ENCODE measurements around the gene IMPA2. TPM values are rescaled to one million over a fixed set of nuclear protein-coding genes. Genes with fewer than 3 reads are reported as not detected.
A peak's percentile ranks its signal among the peaks of the same experiment; 100 is the strongest.

The IMPA2 gene
- total RNA-seq, 2 donors from 2014 or later = 18.3 to 23.7 TPM

DNA sequence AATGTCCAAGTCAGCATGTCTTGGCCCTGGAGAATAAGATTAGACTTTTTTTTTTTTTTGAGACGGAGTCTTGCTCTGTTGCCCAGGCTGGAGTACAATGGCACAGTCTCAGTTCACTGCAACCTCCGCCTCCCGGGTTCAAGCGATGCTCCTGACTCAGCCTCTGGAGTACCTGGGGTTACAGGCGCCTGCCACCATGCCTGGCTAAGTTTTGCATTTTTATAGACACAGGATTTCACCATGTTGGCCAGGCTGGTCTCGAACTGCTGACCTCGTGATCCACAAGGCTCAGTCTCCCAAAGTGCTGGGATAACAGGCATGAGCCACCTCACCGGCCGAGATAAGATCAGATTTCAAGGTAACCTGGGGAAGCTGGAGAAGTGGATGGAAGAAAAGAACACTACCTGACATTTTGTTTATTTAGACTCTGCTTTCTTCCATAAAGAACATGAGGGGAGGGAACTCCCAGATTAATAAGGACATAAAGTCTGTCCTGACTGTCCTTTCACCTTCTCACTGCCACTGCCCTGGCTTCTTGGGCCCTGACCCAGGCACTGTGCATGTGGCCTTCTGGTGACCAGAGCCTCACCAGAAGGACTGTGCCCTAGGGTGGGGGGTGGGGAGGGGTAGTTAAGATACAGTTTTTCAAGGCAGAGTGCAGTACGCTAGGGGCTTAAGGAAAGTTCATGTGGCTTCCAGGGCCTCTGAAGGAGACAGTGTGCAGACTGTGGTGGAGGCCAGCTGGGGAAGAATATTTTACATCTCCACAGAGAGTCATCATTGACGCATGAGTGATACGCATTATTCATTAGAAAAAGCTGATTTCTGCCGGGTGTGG, 4.8 kb upstream of the IMPA2 start:
- H3K27ac Mint-ChIP-seq = no peak overlapping the region
- H3K4me3 Mint-ChIP-seq = no peak overlapping the region
- H3K9me3 Mint-ChIP-seq = no peaks in the 10 kb centered on the region
- H3K4me1 Mint-ChIP-seq = peaks cover 4% of the 10 kb centered on the region
- no peaks in the 10 kb centered on the region for H3K27me3 Mint-ChIP-seq
- no peak for ATAC-seq (replicated peaks)
- no peaks in the 10 kb centered on the region for H3K36me3 Mint-ChIP-seq (ENCODE audit: low read depth)

DNA sequence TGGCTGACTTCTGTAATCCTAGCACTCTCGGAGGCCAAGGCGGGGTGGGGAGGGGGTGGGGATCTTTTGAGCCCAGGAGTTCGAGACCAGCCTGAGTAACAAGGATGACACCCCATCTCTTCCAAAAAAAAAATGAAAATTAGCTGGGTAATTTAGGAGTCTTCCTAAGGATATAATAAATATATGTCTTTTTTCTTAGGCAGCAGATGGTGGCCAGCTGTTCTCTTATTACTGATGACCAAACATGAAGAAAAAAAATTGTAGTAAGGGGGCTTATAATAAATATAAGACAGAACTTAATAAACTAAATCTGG, 4.2 kb upstream of the IMPA2 start:
- Mint-ChIP-seq H3K4me1 (peaks cover 4% of the 10 kb centered on the region), H3K36me3 (ENCODE audit: low read depth) (no peaks in the 10 kb centered on the region), H3K27me3 (no peaks in the 10 kb centered on the region), H3K27ac (no peak overlapping the region), H3K9me3 (no peaks in the 10 kb centered on the region), H3K4me3 (no peak overlapping the region)
- no peak for ATAC-seq (replicated peaks)

GRCh38 chr18:11978956-11979355, 2.4 kb upstream of the IMPA2 start:
- no peaks in the 10 kb centered on the region for H3K36me3 Mint-ChIP-seq (ENCODE audit: low read depth)
- H3K4me3 Mint-ChIP-seq = peak overlapping the region; percentile 91
- no peaks in the 10 kb centered on the region for H3K9me3 Mint-ChIP-seq
- no peaks in the 10 kb centered on the region for H3K27me3 Mint-ChIP-seq
- ATAC-seq (replicated peaks) = no peak
- peaks cover 4% of the 10 kb centered on the region for H3K4me1 Mint-ChIP-seq
- no peak overlapping the region for H3K27ac Mint-ChIP-seq

DNA sequence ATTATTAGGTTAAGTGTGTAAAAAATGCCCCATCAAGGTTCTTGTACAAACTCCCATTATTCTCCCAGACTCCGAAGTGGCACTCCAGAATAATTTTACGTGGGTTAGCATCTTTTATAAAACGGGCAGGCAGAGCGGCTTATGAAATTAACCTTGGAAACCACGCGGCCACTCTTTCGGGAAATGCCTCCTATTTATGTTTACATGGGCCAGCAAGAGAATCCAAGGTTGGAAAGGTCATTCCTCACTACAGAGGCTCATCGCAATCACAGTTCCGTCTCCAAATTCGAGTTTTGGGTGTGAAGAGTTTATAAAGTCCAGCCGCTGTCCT, 1.2 kb upstream of the IMPA2 start:
- Mint-ChIP-seq H3K36me3 (ENCODE audit: low read depth) (no peaks in the 10 kb centered on the region), H3K4me1 (peaks cover 4% of the 10 kb centered on the region), H3K4me3 (peak overlapping the region; percentile 91), H3K27me3 (no peaks in the 10 kb centered on the region), H3K27ac (peak overlapping the region; percentile 72), H3K9me3 (no peaks in the 10 kb centered on the region)
- no peak for ATAC-seq (replicated peaks)

DNA sequence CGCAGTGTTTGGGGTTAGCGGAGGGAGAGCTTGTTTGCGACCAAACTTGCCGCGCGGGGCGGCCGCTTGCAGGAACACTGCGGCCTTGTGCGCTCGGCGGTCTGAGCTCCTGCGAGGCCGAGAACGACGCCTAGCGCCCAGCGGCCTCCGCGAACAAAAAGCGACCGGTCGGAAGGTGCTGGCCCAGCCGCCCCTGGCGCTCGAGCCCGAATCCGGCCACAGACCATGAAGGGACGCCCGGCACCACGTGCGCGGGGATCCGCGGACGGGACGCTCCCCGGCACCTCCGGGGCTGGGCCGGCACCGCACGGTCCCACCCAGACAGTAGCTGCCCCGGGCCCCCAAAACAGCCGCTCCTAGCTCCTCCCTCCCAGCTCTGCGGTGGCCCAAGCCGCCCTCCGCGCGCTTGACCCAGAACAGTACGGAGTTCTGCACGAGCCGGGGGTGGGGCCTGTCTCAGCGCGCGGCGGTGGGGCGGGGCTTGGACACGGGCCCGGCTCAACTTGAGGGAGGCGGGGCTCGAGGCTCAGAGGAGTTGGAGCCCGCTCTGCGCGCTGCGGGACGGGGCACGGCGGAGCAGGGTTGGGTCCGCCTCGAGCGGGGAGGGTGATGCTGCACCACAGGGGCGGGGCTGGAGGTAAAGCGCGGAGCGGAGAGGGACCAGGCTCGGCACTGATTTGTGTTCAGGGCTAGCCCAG, 664 bp upstream of the IMPA2 start:
- no peaks in the 10 kb centered on the region for H3K36me3 Mint-ChIP-seq (ENCODE audit: low read depth)
- H3K4me1 Mint-ChIP-seq = peaks cover 4% of the 10 kb centered on the region
- H3K4me3 Mint-ChIP-seq = peak overlapping the region; percentile 91
- H3K27me3 Mint-ChIP-seq = no peaks in the 10 kb centered on the region
- ATAC-seq (replicated peaks) = peak; percentile 88
- H3K9me3 Mint-ChIP-seq = no peaks in the 10 kb centered on the region
- H3K27ac Mint-ChIP-seq = peak overlapping the region; percentile 72

DNA sequence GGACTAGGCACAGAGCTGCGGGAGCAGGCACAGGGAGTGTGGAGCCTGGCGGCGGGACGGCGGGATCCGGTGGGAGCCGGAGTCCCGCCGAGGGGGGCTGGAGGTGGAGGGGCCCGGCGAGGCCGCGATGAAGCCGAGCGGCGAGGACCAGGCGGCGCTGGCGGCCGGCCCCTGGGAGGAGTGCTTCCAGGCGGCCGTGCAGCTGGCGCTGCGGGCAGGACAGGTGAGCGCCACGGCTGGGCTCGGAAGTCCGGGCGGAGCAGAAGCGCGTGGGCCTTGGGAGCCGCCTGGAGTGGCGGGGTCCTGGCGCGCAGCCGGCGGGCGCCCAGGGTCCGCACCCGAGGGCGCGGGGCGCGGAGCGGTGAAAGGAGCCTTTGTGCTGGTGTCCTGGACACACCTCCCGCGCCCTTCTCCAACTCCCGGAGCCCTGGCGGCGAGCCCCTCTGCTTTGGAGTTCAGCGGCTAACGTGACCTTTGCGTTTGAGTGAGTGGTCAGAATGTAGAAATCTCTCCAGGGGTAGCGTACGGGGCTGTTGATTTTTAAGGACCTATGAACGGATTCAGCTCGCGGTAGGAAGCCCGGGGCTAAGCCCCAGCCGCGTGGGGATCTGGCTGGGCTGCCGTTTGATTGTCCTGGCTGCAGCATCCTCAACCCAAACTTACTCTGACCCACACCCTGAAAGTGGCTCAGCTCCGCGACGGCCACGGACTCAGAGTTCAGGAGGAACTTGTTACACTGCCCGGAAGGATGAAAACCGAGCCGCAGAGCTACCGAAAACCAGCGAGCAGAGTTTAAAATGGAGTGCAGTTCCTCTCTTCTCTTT, 448 bp downstream of the IMPA2 start:
- peak; percentile 15 for ATAC-seq (replicated peaks)
- no peaks in the 10 kb centered on the region for H3K27me3 Mint-ChIP-seq
- peak overlapping the region; percentile 52 for H3K27ac Mint-ChIP-seq
- H3K9me3 Mint-ChIP-seq = no peaks in the 10 kb centered on the region
- peaks cover 4% of the 10 kb centered on the region for H3K4me1 Mint-ChIP-seq
- peak overlapping the region; percentile 91 for H3K4me3 Mint-ChIP-seq
- no peaks in the 10 kb centered on the region for H3K36me3 Mint-ChIP-seq (ENCODE audit: low read depth)

DNA sequence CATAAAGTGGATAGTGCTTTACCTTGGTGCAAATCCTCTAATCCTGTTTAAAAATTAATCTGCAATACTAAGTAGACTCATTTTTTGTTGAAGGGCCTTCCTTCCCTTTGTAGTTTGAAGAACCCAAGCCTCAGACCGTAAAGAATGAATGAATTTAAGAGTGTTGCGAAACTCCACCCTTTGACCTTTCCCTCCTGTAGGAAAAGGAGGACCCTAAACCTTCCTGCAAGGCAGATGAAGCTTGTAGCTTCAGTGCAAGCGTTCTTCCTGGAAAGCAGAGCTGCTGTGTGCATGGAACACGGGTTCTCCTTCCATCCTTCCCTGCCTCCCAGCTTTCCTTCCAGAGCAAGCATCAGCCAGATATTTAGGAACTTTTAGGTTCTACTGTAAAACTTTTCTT, 1.7 kb downstream of the IMPA2 start:
- no peak for ATAC-seq (replicated peaks)
- Mint-ChIP-seq H3K9me3 (no peaks in the 10 kb centered on the region), H3K27ac (no peak overlapping the region), H3K4me1 (peaks cover 4% of the 10 kb centered on the region), H3K36me3 (ENCODE audit: low read depth) (no peaks in the 10 kb centered on the region), H3K4me3 (peak overlapping the region; percentile 91), H3K27me3 (no peaks in the 10 kb centered on the region)

DNA sequence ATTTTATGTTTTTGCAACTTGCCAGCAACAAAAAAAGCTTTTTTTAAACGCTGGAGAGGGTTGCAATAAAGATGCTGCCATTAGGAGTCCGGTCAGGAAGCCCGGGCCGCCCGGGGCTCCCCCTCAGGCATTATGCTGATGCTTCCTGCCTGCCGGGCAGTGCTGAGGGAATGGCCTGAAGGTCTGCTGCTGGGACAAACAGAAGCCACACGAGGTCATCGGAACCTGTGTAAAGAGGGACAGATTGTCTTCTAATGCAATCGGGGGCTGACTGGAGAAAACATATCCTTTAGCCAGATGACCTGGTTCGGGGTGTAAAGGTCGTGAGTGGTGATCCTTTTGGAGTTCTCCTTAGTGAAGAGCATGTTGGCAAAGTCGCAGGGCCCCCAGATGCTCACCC, 2.3 kb downstream of the IMPA2 start:
- H3K9me3 Mint-ChIP-seq = no peaks in the 10 kb centered on the region
- no peak overlapping the region for H3K4me3 Mint-ChIP-seq
- no peaks in the 10 kb centered on the region for H3K36me3 Mint-ChIP-seq (ENCODE audit: low read depth)
- no peak overlapping the region for H3K27ac Mint-ChIP-seq
- no peaks in the 10 kb centered on the region for H3K27me3 Mint-ChIP-seq
- peaks cover 4% of the 10 kb centered on the region for H3K4me1 Mint-ChIP-seq
- no peak for ATAC-seq (replicated peaks)

- no peaks in the 10 kb centered on the region for H3K27me3 Mint-ChIP-seq
- H3K27ac Mint-ChIP-seq = no peak overlapping the region
- peaks cover 4% of the 10 kb centered on the region for H3K4me1 Mint-ChIP-seq
- H3K36me3 Mint-ChIP-seq (ENCODE audit: low read depth) = no peaks in the 10 kb centered on the region
- no peak for ATAC-seq (replicated peaks)
- no peaks in the 10 kb centered on the region for H3K9me3 Mint-ChIP-seq
- H3K4me3 Mint-ChIP-seq = no peak overlapping the region
Measured at GRCh38 chr18:11984091-11984490, 2.8 kb downstream of the IMPA2 start.

DNA sequence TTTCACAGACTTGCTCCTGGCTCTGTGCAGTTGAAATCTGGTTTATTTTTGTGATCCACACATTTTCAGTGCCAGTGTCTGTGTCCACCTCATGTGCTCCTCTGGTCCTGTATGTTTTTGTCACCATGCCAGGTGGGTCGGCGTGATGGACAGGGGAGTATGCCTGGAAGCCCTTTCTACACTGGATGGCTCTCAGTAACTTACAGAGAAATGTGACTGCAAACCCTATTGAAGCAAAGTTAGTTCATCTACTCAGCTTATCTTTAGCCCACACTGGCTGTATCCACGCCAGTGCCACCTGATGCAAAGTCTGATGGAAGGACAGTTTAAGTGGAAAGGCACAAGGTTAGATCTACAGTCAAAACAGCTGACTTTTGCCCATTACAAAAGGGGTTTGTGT, 4.3 kb downstream of the IMPA2 start:
- no peak overlapping the region for H3K4me3 Mint-ChIP-seq
- no peaks in the 10 kb centered on the region for H3K4me1 Mint-ChIP-seq
- H3K27ac Mint-ChIP-seq = no peak overlapping the region
- no peaks in the 10 kb centered on the region for H3K9me3 Mint-ChIP-seq
- H3K36me3 Mint-ChIP-seq (ENCODE audit: low read depth) = no peaks in the 10 kb centered on the region
- no peaks in the 10 kb centered on the region for H3K27me3 Mint-ChIP-seq
- ATAC-seq (replicated peaks) = no peak

- Mint-ChIP-seq H3K27ac (no peak overlapping the region), H3K27me3 (no peaks in the 10 kb centered on the region), H3K9me3 (no peaks in the 10 kb centered on the region), H3K36me3 (ENCODE audit: low read depth) (no peaks in the 10 kb centered on the region), H3K4me3 (no peak overlapping the region), H3K4me1 (no peaks in the 10 kb centered on the region)
- no peak for ATAC-seq (replicated peaks)
Measured at GRCh38 chr18:11986061-11986460, 4.8 kb downstream of the IMPA2 start.

- Mint-ChIP-seq H3K4me3 (no peak overlapping the region), H3K9me3 (no peaks in the 10 kb centered on the region), H3K4me1 (no peaks in the 10 kb centered on the region), H3K27me3 (no peaks in the 10 kb centered on the region), H3K36me3 (ENCODE audit: low read depth) (no peaks in the 10 kb centered on the region), H3K27ac (no peak overlapping the region)
- no peak for ATAC-seq (replicated peaks)
Measured at GRCh38 chr18:11987527-11987926, 6.2 kb downstream of the IMPA2 start.

DNA sequence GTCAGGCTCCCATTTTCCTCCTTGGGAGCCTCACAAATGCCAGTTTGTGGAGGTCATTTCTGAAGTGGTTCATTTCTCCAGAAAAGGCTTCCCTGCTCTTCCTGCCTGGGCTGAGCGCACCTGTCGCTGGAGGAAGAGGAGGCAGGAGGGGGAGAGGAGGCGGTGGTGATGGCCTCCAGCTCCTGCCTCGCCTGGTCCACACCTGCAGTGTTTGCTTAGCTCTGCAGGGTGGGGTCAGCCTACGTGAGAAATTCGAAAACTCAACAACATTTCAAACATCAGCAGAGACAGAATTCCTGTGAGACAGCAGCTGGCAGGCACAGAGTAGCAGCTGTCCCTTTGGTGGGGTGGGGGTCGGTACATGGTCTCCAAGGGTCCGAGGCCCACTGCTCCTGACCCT, 7.9 kb downstream of the IMPA2 start:
- H3K27me3 Mint-ChIP-seq = no peaks in the 10 kb centered on the region
- no peak overlapping the region for H3K4me3 Mint-ChIP-seq
- H3K9me3 Mint-ChIP-seq = no peaks in the 10 kb centered on the region
- no peaks in the 10 kb centered on the region for H3K4me1 Mint-ChIP-seq
- no peak for ATAC-seq (replicated peaks)
- H3K36me3 Mint-ChIP-seq (ENCODE audit: low read depth) = no peaks in the 10 kb centered on the region
- no peak overlapping the region for H3K27ac Mint-ChIP-seq

DNA sequence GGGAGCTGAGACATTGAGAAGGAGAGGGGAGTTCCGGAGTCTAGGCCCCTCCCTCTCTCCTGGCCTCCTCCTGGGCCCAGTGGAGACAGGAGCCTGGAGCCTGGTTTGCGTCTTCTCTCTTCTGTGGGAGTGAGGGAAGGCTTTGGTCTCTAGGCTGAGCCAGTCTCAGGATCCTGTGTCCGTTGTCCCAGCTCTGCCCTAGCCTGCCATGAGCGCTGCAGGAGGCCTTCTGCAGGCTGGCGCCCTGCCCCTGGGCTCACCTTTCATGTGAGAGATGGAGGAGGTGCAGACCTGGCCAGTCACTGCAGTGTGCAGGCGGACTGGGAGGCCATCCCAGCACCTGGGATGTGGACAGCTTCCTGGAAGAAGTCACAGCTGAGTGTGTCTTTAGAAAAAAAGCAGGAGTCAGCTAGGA, 8.7 kb downstream of the IMPA2 start:
- no peak overlapping the region for H3K4me3 Mint-ChIP-seq
- no peaks in the 10 kb centered on the region for H3K4me1 Mint-ChIP-seq
- H3K27me3 Mint-ChIP-seq = no peaks in the 10 kb centered on the region
- H3K9me3 Mint-ChIP-seq = no peaks in the 10 kb centered on the region
- peak overlapping the region; percentile 8 for H3K27ac Mint-ChIP-seq
- no peak for ATAC-seq (replicated peaks)
- no peaks in the 10 kb centered on the region for H3K36me3 Mint-ChIP-seq (ENCODE audit: low read depth)

GRCh38 chr18:11990539-11990938, 9.2 kb downstream of the IMPA2 start:
- peak overlapping the region; percentile 7 for H3K27ac Mint-ChIP-seq
- no peaks in the 10 kb centered on the region for H3K36me3 Mint-ChIP-seq (ENCODE audit: low read depth)
- H3K9me3 Mint-ChIP-seq = no peaks in the 10 kb centered on the region
- ATAC-seq (replicated peaks) = no peak
- no peaks in the 10 kb centered on the region for H3K4me1 Mint-ChIP-seq
- H3K4me3 Mint-ChIP-seq = no peak overlapping the region
- no peaks in the 10 kb centered on the region for H3K27me3 Mint-ChIP-seq
